MM.1S (cell line): ENCODE data around the gene PYGM.

ENCODE experiments used
- DNase-seq: peaks from one replicate; pipeline ENCODE4 v3.0.0-alpha.2; 2015
- H2AFZ ChIP-seq: fragments of 300-600 bp; sonication (generic); 2 replicates; pipeline ENCODE4 v1.6.0; 2016; ENCODE audit warnings: antibody characterized with exemption, low read length
- H3F3A ChIP-seq: fragments of 300-600 bp; sonication (generic); 2 replicates; pipeline ENCODE4 v1.6.1; 2016; ENCODE audit warnings: mild to moderate bottlenecking, antibody characterized with exemption, low read length, moderate library complexity, mixed read lengths; ENCODE audit not compliant: insufficient read depth
- H3K27ac ChIP-seq: fragments of 300-600 bp; sonication (generic); 2 replicates; pipeline ENCODE4 v1.5.1; 2016; ENCODE audit warnings: mild to moderate bottlenecking, low read length
- H3K27me3 ChIP-seq: fragments of 300-600 bp; sonication (generic); replicated peaks from 2 replicates; pipeline ENCODE4 v1.6.0; 2016; ENCODE audit warnings: low read length; ENCODE audit not compliant: insufficient read depth
- H3K36me3 ChIP-seq: fragments of 300-600 bp; sonication (generic); replicated peaks from 2 replicates; pipeline ENCODE4 v1.6.1; 2016; ENCODE audit warnings: mild to moderate bottlenecking, low read length, mixed read lengths; ENCODE audit not compliant: insufficient read depth
- H3K4me1 ChIP-seq: fragments of 300-600 bp; sonication (generic); 2 replicates; pipeline ENCODE4 v1.6.1; 2016; ENCODE audit warnings: low read length, mixed read lengths
- H3K4me2 ChIP-seq: fragments of 300-600 bp; sonication (generic); 2 replicates; pipeline ENCODE4 v1.6.0; 2016; ENCODE audit warnings: low read depth, low read length
- H3K4me3 ChIP-seq: fragments of 300-600 bp; sonication (generic); 2 replicates; pipeline ENCODE4 v1.5.1; 2016; ENCODE audit warnings: low read length, mixed read lengths
- H3K79me2 ChIP-seq: fragments of 300-600 bp; sonication (generic); 2 replicates; pipeline ENCODE4 v1.6.1; 2016; ENCODE audit warnings: mixed run types, low read length, mixed read lengths
- H3K9ac ChIP-seq: fragments of 300-600 bp; sonication (generic); 2 replicates; pipeline ENCODE4 v1.6.1; 2016; ENCODE audit warnings: low read length, mixed read lengths
- H3K9me2 ChIP-seq: fragments of 300-600 bp; sonication (generic); replicated peaks from 2 replicates; pipeline ENCODE4 v1.6.1; 2016; ENCODE audit warnings: mild to moderate bottlenecking, low read length, mixed read lengths; ENCODE audit not compliant: insufficient read depth
- H3K9me3 ChIP-seq: fragments of 300-600 bp; sonication (generic); replicated peaks from 2 replicates; pipeline ENCODE4 v1.6.1; 2016; ENCODE audit warnings: mild to moderate bottlenecking, low read length, mixed read lengths; ENCODE audit not compliant: insufficient read depth
- H4K20me1 ChIP-seq: fragments of 300-600 bp; sonication (generic); 2 replicates; pipeline ENCODE4 v1.6.1; 2016; ENCODE audit warnings: mild to moderate bottlenecking, low read length, moderate library complexity, mixed read lengths; ENCODE audit not compliant: insufficient read depth
- EZH2 ChIP-seq: fragments of 300-600 bp; sonication (generic); optimal IDR thresholded peaks from 2 replicates; pipeline ENCODE3; 2017; ENCODE audit warnings: low read depth, mild to moderate bottlenecking, antibody characterized with exemption, low read length, mixed read lengths
- EZH2phosphoT487 ChIP-seq: fragments of 300-600 bp; sonication (generic); IDR thresholded peaks from 2 replicates; pipeline ENCODE4 v1.6.1; 2018; ENCODE audit warnings: antibody characterized with exemption, low read length
- TF ChIP-seq, protein P1 (sequence below): fragments of 300-600 bp; sonication (generic); IDR thresholded peaks from 2 replicates; pipeline ENCODE4 v1.5.1; 2016; ENCODE audit warnings: antibody characterized with exemption, low read length, mixed read lengths

PYGM gene

GRCh38 chr11:64753380-64754123 lies 6.2 kb downstream of the PYGM start:
- H3K4me3 ChIP-seq, result no peak overlapping the region
- H3K79me2 ChIP-seq, result no peaks in the 10 kb centered on the region
- no peak overlapping the region for H3K9ac ChIP-seq
- H3K27ac ChIP-seq, result no peak overlapping the region
- no peaks in the 10 kb centered on the region for H3K9me3 ChIP-seq
- no peak overlapping the region for H3K4me2 ChIP-seq
- H3K27me3 ChIP-seq, result no peaks in the 10 kb centered on the region
- TF ChIP-seq EZH2phosphoT487 (no peak), EZH2 (no peak)
- TF ChIP-seq, protein P1, sequence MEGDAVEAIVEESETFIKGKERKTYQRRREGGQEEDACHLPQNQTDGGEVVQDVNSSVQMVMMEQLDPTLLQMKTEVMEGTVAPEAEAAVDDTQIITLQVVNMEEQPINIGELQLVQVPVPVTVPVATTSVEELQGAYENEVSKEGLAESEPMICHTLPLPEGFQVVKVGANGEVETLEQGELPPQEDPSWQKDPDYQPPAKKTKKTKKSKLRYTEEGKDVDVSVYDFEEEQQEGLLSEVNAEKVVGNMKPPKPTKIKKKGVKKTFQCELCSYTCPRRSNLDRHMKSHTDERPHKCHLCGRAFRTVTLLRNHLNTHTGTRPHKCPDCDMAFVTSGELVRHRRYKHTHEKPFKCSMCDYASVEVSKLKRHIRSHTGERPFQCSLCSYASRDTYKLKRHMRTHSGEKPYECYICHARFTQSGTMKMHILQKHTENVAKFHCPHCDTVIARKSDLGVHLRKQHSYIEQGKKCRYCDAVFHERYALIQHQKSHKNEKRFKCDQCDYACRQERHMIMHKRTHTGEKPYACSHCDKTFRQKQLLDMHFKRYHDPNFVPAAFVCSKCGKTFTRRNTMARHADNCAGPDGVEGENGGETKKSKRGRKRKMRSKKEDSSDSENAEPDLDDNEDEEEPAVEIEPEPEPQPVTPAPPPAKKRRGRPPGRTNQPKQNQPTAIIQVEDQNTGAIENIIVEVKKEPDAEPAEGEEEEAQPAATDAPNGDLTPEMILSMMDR, result no peak
- H2AFZ ChIP-seq, result no peak overlapping the region
- DNase-seq, result no peak
- no peaks in the 10 kb centered on the region for H3K36me3 ChIP-seq
- no peaks in the 10 kb centered on the region for H3K4me1 ChIP-seq
- no peaks in the 10 kb centered on the region for H3K9me2 ChIP-seq
- no peaks in the 10 kb centered on the region for H3F3A ChIP-seq
- H4K20me1 ChIP-seq, result no peaks in the 10 kb centered on the region

DNA sequence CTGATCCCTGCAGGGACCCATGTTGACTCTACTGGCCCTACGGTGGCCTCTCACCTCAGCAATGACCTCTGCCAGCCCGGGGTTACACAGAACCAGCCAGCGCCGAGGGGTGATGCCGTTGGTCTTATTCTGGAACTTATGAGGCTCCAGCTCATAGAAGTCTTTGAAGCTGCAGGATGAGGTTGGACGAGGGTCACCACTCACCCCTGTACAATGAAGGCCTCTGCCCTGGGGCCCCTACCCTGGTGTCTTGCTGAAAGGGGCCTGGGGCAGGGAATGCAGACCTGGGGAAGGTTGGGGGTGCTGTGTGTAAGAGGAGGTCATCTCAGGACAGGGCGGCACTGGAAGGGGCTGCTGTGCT lies 6.8 kb downstream of the PYGM start:
- Histone ChIP-seq H4K20me1 (no peaks in the 10 kb centered on the region), H3K27ac (no peak overlapping the region), H3K9me3 (no peaks in the 10 kb centered on the region), H3F3A (no peaks in the 10 kb centered on the region), H3K4me3 (no peak overlapping the region), H3K27me3 (peaks cover 5% of the 10 kb centered on the region), H3K9me2 (no peaks in the 10 kb centered on the region), H3K9ac (no peak overlapping the region), H3K79me2 (no peaks in the 10 kb centered on the region), H3K36me3 (no peaks in the 10 kb centered on the region), H2AFZ (no peak overlapping the region), H3K4me1 (no peaks in the 10 kb centered on the region), H3K4me2 (no peak overlapping the region)
- DNase-seq, result no peak
- TF ChIP-seq, protein P1, result no peak
- TF ChIP-seq EZH2 (no peak), EZH2phosphoT487 (no peak)

DNA sequence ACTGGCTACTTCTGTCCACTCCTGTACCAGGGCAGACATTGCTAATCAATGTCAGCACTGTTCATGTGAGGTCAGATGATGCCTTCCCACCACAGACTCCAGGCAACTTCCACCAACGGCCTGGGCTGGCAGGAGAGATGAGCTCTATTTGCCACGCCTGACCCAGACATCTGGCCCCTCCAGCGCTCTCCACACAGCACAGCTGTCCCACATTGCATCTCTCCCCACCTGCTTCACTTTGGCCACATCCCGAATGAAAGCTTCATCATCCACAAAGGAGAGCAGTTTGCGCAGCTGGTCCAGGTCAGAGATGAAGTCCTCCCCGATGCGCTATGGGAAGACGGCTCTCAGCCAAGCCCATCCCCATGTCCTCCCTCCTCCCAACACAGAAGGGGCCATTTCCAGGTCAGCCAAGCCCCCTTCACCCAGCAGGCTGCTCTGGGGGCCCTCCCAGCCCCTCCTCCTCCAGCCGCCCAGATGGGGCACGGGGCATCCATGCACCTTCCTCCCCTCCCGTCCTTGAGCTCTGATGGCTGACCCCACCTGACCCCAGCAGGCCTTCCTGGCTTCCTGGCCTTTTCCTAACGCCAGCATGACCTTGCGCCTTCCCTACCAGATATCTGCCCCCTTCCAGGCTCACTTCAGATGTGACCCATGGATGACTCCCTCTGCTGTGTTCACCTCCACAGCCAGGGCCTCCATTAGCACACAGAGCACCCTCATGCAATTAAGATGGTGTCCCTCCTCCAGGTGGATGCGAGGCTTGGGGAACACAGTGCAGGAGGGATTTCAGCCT lies 7.4 kb downstream of the PYGM start:
- H3K4me1 ChIP-seq, result no peaks in the 10 kb centered on the region
- H3K9ac ChIP-seq, result no peak overlapping the region
- TF ChIP-seq EZH2phosphoT487, result no peak
- TF ChIP-seq, protein P1, result no peak
- TF ChIP-seq EZH2, result no peak

More for the DNA sequence above, 7.4 kb downstream of the PYGM start:
- Histone ChIP-seq H3K27ac (no peak overlapping the region), H4K20me1 (no peaks in the 10 kb centered on the region), H3K36me3 (no peaks in the 10 kb centered on the region), H3F3A (no peaks in the 10 kb centered on the region), H3K4me3 (no peak overlapping the region), H3K9me3 (no peaks in the 10 kb centered on the region), H3K4me2 (no peak overlapping the region), H2AFZ (no peak overlapping the region), H3K9me2 (no peaks in the 10 kb centered on the region), H3K27me3 (peaks cover 11% of the 10 kb centered on the region), H3K79me2 (no peaks in the 10 kb centered on the region)
- DNase-seq, result no peak
